HEK293 (cell line): ENCODE measurements around the gene P2RY6.
A peak's percentile ranks its signal among the peaks of the same experiment; 100 is the strongest.

Experiments
- CTCF ChIA-PET: fragments of 350-600 bp; formaldehyde crosslinking; extraction: SDS; loops from one replicate; lab custom pipeline; 2021; ENCODE audit warnings: antibody characterized with exemption; lab: Yijun Ruan, JAX
- POLR2A ChIA-PET: fragments of 300-600 bp; formaldehyde crosslinking; extraction: SDS; loops from one replicate; lab custom pipeline; 2020; ENCODE audit warnings: antibody characterized with exemption, inconsistent platforms; lab: Yijun Ruan, JAX
- H3K27ac ChIP-seq: fragments of 200-500 bp; sonication (Bioruptor generic); 2 replicates; pipeline ENCODE4 v1.5.1; 2014; ENCODE audit warnings: low read depth, low read length, control low read depth, inconsistent platforms; ENCODE audit errors: extremely low read depth
- H3K36me3 ChIP-seq, 2 experiments: fragments of 200-500 bp in 1 of 2; sonication (Bioruptor generic) in 1 of 2; 1 replicate in 1 of 2; 2 replicates in 1 of 2; pipeline ENCODE4 v1.5.1; 2014 to 2017; ENCODE audit warnings: inconsistent platforms in 2 of 2, low read length in 2 of 2; ENCODE audit not compliant: control insufficient read depth in 2 of 2, insufficient read depth in 1 of 2
- H3K4me1 ChIP-seq: fragments of 200-500 bp; sonication (Bioruptor generic); 2 replicates; pipeline ENCODE4 v1.5.1; 2014; ENCODE audit warnings: mild to moderate bottlenecking, low read length, inconsistent platforms; ENCODE audit not compliant: control insufficient read depth, insufficient read depth
- H3K4me3 ChIP-seq: 2 replicates; pipeline ENCODE4 v1.5.1; 2011; ENCODE audit warnings: low read depth, mild to moderate bottlenecking, control low read depth, low read length, moderate library complexity
- H3K9me3 ChIP-seq: fragments of 200-500 bp; sonication (Bioruptor generic); 2 replicates; pipeline ENCODE4 v1.5.1; 2014; ENCODE audit warnings: low read depth, low read length, inconsistent platforms; ENCODE audit not compliant: control insufficient read depth, insufficient read depth
- MZF1 ChIP-seq: fragments of 450-650 bp; formaldehyde crosslinking; IDR thresholded peaks from 2 replicates; pipeline ENCODE4 v1.5.1; 2017; ENCODE audit warnings: missing biosample characterization, missing genetic modification characterization, borderline replicate concordance
- SCRT2 ChIP-seq: fragments of 450-650 bp; formaldehyde crosslinking; IDR thresholded peaks from 2 replicates; pipeline ENCODE4 v1.5.1; 2016; ENCODE audit warnings: missing biosample characterization, missing genetic modification characterization
- ZNF132 ChIP-seq: fragments of 450-650 bp; formaldehyde crosslinking; IDR thresholded peaks from 2 replicates; pipeline ENCODE4 v1.5.1; 2017; ENCODE audit warnings: missing biosample characterization, missing genetic modification characterization, borderline replicate concordance
- ZNF138 ChIP-seq: fragments of 450-650 bp; formaldehyde crosslinking; IDR thresholded peaks from 2 replicates; pipeline ENCODE4 v1.5.1; 2016; ENCODE audit warnings: missing biosample characterization, missing genetic modification characterization, borderline replicate concordance
- ZNF174 ChIP-seq: fragments of 450-650 bp; formaldehyde crosslinking; IDR thresholded peaks from 2 replicates; pipeline ENCODE4 v1.5.0; 2017; ENCODE audit warnings: missing biosample characterization, mild to moderate bottlenecking, missing genetic modification characterization
- ZNF184 ChIP-seq: fragments of 450-650 bp; IDR thresholded peaks from 2 replicates; pipeline ENCODE4 v1.5.1; 2018; ENCODE audit warnings: missing biosample characterization, mild to moderate bottlenecking, missing genetic modification characterization
- ZNF211 ChIP-seq: fragments of 450-650 bp; formaldehyde crosslinking; IDR thresholded peaks from 2 replicates; pipeline ENCODE4 v1.5.1; 2016; ENCODE audit warnings: low read depth, missing biosample characterization, missing genetic modification characterization
- ZNF354C ChIP-seq: fragments of 450-650 bp; formaldehyde crosslinking; IDR thresholded peaks from 2 replicates; pipeline ENCODE4 v1.5.1; 2016; ENCODE audit warnings: missing biosample characterization, missing genetic modification characterization, low read depth, borderline replicate concordance
- ZNF544 ChIP-seq: fragments of 450-650 bp; formaldehyde crosslinking; IDR thresholded peaks from 2 replicates; pipeline ENCODE4 v1.5.0; 2017; ENCODE audit warnings: missing biosample characterization, missing genetic modification characterization
- ZNF830 ChIP-seq: fragments of 450-650 bp; IDR thresholded peaks from 2 replicates; pipeline ENCODE4 v1.5.0; 2018; ENCODE audit warnings: missing biosample characterization, missing genetic modification characterization, low read depth, mild to moderate bottlenecking, moderate library complexity
- TF ChIP-seq, protein P1 (sequence below): fragments of 450-650 bp; formaldehyde crosslinking; IDR thresholded peaks from 2 replicates; pipeline ENCODE4 v1.5.1; 2016; ENCODE audit warnings: missing biosample characterization, missing genetic modification characterization, low read depth
- TF ChIP-seq, protein P2 (sequence below): fragments of 450-650 bp; formaldehyde crosslinking; IDR thresholded peaks from 2 replicates; pipeline ENCODE4 v1.5.1; 2017; ENCODE audit warnings: missing biosample characterization, missing genetic modification characterization
- TF ChIP-seq, protein P3 (sequence below): fragments of 450-650 bp; formaldehyde crosslinking; IDR thresholded peaks from 2 replicates; pipeline ENCODE4 v1.5.1; 2016; ENCODE audit warnings: missing biosample characterization, missing genetic modification characterization

P2RY6 gene

DNA sequence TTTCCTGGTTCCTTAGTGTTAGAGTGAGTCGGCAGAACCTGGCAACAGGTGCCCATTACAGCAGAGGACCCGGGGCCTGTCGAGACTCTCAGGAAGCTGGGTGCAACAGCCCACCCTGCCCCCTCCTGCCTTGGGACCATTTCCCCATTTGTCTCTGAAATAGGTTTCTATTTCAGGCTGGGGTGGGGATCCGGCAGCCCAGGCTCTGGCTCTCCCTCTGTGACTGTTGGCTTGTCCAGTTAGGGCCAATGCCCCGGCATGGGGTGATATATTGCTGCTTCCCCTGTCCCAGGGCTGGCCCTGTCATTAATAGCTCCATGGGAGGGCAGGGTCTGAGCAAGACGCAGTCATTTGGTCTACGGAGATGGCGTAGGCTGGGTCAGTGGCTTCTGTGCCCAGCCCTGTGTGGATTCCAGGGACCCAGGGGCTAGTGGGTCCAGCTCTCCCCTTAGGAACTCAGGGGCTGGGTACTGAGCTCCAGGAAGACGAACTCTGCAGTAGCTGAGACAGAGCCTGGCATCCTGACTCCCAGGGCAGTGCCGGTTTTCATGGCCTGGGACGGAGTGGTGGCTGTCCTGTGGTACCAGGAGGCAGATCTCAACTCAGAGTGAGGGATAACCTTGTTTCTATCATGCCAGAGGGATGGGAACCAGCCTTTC is 2.7 kb downstream of the P2RY6 start:
- no peak overlapping the region for H3K4me3 ChIP-seq
- no peaks in the 10 kb centered on the region for H3K4me1 ChIP-seq
- H3K9me3 ChIP-seq = no peaks in the 10 kb centered on the region
- no peaks in the 10 kb centered on the region for H3K36me3 ChIP-seq
- CTCF ChIA-PET = interaction anchor here (0.5 to 5.7 kb wide), 4 partner anchors 12 to 20 kb away, joined by 3 to 25 read pairs (median 7); no protein-coding TSS in a partner anchor
- no peak overlapping the region for H3K27ac ChIP-seq
- no peak for TF ChIP-seq MZF1
- TF ChIP-seq SCRT2 (tag by site-specific recombination) = peak; percentile 43; the same call in 1 of the 2 replicates
- TF ChIP-seq, all 188 proteins: peak for 1
- POLR2A ChIA-PET = no interaction called here

DNA sequence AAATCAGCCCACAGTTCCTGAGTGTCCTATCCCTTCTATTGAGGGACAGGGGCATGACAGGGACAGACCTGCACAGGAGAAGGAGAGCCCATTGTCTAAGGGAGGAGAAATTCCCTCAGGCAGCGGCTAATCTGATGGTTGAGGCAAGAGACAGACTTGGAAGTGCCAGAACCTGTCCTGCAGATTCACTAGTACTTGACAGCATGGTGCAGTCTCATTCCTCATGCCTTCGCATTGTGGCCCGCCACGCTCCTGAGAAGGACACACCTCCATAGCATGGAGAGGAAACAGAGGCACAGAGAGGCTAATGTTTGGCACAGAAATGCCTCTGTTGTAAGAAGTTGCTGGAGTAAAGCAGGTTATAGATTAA is 3.2 kb downstream of the P2RY6 start:
- POLR2A ChIA-PET = no interaction called here
- CTCF ChIA-PET = interaction anchor here (0.8 to 5.7 kb wide), 2 partner anchors 15 to 20 kb away, joined by 5 to 25 read pairs; no protein-coding TSS in a partner anchor
- no peaks in the 10 kb centered on the region for H3K4me1 ChIP-seq

DNA sequence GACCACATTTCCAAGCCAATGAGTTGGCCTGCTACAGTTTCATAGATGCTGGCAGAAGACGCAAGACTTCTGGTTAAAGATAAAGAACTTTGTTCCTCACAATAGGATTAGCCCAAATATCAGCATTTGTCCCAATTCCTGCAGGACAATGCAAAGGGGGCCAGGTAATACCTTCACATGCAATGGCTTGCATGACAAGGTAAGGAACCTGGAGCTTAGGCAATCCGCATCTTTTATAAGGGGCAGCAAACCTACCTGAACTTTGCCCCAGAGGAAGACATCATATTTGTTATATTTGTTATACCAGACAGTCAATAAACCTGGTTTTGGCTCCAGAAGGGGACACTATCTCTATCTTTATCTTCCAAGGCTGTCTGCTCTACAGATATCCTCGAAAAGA is 5.3 kb downstream of the P2RY6 start:
- POLR2A ChIA-PET = no interaction called here
- Histone ChIP-seq H3K36me3 (no peaks in the 10 kb centered on the region), H3K4me1 (no peaks in the 10 kb centered on the region)
- CTCF ChIA-PET = no interaction called here
- TF ChIP-seq ZNF184 (tag by site-specific recombination) (no peak), ZNF132 (tag by site-specific recombination) (no peak)
- TF ChIP-seq, all 188 proteins: peak for 0
- Histone ChIP-seq H3K9me3 (no peaks in the 10 kb centered on the region), H3K4me3 (no peak overlapping the region), H3K27ac (no peak overlapping the region)

More for the DNA sequence above, 3.2 kb downstream of the P2RY6 start:
- H3K36me3 ChIP-seq = no peaks in the 10 kb centered on the region
- no peak overlapping the region for H3K4me3 ChIP-seq
- no peaks in the 10 kb centered on the region for H3K9me3 ChIP-seq
- H3K27ac ChIP-seq = no peak overlapping the region
- TF ChIP-seq, protein P1, sequence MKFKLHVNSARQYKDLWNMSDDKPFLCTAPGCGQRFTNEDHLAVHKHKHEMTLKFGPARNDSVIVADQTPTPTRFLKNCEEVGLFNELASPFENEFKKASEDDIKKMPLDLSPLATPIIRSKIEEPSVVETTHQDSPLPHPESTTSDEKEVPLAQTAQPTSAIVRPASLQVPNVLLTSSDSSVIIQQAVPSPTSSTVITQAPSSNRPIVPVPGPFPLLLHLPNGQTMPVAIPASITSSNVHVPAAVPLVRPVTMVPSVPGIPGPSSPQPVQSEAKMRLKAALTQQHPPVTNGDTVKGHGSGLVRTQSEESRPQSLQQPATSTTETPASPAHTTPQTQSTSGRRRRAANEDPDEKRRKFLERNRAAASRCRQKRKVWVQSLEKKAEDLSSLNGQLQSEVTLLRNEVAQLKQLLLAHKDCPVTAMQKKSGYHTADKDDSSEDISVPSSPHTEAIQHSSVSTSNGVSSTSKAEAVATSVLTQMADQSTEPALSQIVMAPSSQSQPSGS = no peak
- TF ChIP-seq ZNF830 (tag by site-specific recombination) (no peak), ZNF211 (no peak), ZNF174 (no peak), ZNF354C (no peak), ZNF138 (tag by site-specific recombination) (no peak), ZNF544 (tag by site-specific recombination) (no peak)
- TF ChIP-seq, protein P2, sequence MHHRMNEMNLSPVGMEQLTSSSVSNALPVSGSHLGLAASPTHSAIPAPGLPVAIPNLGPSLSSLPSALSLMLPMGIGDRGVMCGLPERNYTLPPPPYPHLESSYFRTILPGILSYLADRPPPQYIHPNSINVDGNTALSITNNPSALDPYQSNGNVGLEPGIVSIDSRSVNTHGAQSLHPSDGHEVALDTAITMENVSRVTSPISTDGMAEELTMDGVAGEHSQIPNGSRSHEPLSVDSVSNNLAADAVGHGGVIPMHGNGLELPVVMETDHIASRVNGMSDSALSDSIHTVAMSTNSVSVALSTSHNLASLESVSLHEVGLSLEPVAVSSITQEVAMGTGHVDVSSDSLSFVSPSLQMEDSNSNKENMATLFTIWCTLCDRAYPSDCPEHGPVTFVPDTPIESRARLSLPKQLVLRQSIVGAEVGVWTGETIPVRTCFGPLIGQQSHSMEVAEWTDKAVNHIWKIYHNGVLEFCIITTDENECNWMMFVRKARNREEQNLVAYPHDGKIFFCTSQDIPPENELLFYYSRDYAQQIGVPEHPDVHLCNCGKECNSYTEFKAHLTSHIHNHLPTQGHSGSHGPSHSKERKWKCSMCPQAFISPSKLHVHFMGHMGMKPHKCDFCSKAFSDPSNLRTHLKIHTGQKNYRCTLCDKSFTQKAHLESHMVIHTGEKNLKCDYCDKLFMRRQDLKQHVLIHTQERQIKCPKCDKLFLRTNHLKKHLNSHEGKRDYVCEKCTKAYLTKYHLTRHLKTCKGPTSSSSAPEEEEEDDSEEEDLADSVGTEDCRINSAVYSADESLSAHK (tag by site-specific recombination) = no peak
- TF ChIP-seq, protein P3, sequence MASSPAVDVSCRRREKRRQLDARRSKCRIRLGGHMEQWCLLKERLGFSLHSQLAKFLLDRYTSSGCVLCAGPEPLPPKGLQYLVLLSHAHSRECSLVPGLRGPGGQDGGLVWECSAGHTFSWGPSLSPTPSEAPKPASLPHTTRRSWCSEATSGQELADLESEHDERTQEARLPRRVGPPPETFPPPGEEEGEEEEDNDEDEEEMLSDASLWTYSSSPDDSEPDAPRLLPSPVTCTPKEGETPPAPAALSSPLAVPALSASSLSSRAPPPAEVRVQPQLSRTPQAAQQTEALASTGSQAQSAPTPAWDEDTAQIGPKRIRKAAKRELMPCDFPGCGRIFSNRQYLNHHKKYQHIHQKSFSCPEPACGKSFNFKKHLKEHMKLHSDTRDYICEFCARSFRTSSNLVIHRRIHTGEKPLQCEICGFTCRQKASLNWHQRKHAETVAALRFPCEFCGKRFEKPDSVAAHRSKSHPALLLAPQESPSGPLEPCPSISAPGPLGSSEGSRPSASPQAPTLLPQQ (tag by site-specific recombination) = no peak
